IMR-90 (cell line): Measurements from ENCODE around the gene RPS29. TPM values are rescaled to one million over a fixed set of nuclear protein-coding genes. Genes with fewer than 3 reads are reported as not detected.

ENCODE experiments used
- ATAC-seq: fragments of 200-7000 bp; cut with Tn5 transposase; 2 replicates; pipeline ENCODE4 v1.9.1; 2020; ENCODE audit warnings: low read depth, mild to moderate bottlenecking, moderate library complexity
- BruUV-seq: library from RNA; stranded (reverse); fragments of 400-500 nt; replicated peaks from 2 replicates; lab custom pipeline; 2021; lab: Mats Ljungman, UMichigan
- CTCF ChIA-PET: fragments of 300-600 bp; formaldehyde crosslinking; extraction: SDS; loops from one replicate; lab custom pipeline; 2021; ENCODE audit warnings: antibody characterized with exemption; lab: Yijun Ruan, JAX
- POLR2A ChIA-PET: fragments of 300-600 bp; sonication (Branson Sonifier 250); formaldehyde crosslinking; loops from one replicate; lab custom pipeline; 2022; ENCODE audit warnings: antibody characterized with exemption; ENCODE audit not compliant: unreplicated experiment; lab: Charles Lee
- DNase-seq: peaks from one replicate; pipeline ENCODE4 v3.0.0; 2013
- H2AFZ ChIP-seq: replicated peaks from 2 replicates; pipeline ENCODE3; 2013; ENCODE audit warnings: low read length, mild to moderate bottlenecking; ENCODE audit not compliant: poor library complexity
- H2AK5ac ChIP-seq: 2 replicates; pipeline ENCODE4 v1.6.1; 2013; ENCODE audit warnings: low read depth, low read length, inconsistent platforms
- H2AK9ac ChIP-seq: replicated peaks from 2 replicates; pipeline ENCODE3; 2013; ENCODE audit warnings: mild to moderate bottlenecking, low read depth, low read length, moderate library complexity; ENCODE audit not compliant: poor library complexity
- H2BK120ac ChIP-seq: 2 replicates; pipeline ENCODE4 v1.6.1; 2013; ENCODE audit warnings: low read depth, low read length, inconsistent platforms
- H2BK15ac ChIP-seq: 3 replicates; pipeline ENCODE4 v1.6.1; 2013; ENCODE audit warnings: low read depth, low read length, inconsistent platforms
- H2BK20ac ChIP-seq: 2 replicates; pipeline ENCODE4 v1.6.1; 2013; ENCODE audit warnings: low read depth, mild to moderate bottlenecking, inconsistent platforms, low read length, moderate library complexity
- H2BK5ac ChIP-seq: 2 replicates; pipeline ENCODE4 v1.6.1; 2013; ENCODE audit warnings: mild to moderate bottlenecking, low read depth, low read length, inconsistent platforms; ENCODE audit not compliant: poor library complexity, severe bottlenecking
- H3K14ac ChIP-seq: replicated peaks from 2 replicates; pipeline ENCODE4 v1.6.1; 2013; ENCODE audit warnings: low read depth, low read length, inconsistent platforms
- H3K18ac ChIP-seq: 2 replicates; pipeline ENCODE4 v1.6.1; 2013; ENCODE audit warnings: low read depth, low read length, control low read depth
- H3K23ac ChIP-seq: 2 replicates; pipeline ENCODE4 v1.6.1; 2013; ENCODE audit warnings: low read depth, low read length, inconsistent platforms
- H3K27ac ChIP-seq: 2 replicates; pipeline ENCODE4 v1.5.1; 2013; ENCODE audit warnings: mild to moderate bottlenecking, control low read depth, low read length; ENCODE audit not compliant: insufficient read depth
- H3K27me3 ChIP-seq: 2 replicates; pipeline ENCODE4 v1.6.1; 2013; ENCODE audit warnings: low read length; ENCODE audit not compliant: control insufficient read depth, insufficient read depth
- H3K36me3 ChIP-seq: 2 replicates; pipeline ENCODE4 v1.6.1; 2013; ENCODE audit warnings: low read length, mixed read lengths; ENCODE audit not compliant: control insufficient read depth, insufficient read depth
- H3K4ac ChIP-seq: 2 replicates; pipeline ENCODE4 v1.6.1; 2013; ENCODE audit warnings: low read depth, low read length, inconsistent platforms
- H3K4me1 ChIP-seq: 2 replicates; pipeline ENCODE4 v1.6.1; 2013; ENCODE audit warnings: low read length, mixed read lengths; ENCODE audit not compliant: control insufficient read depth, insufficient read depth
- H3K4me2 ChIP-seq: 2 replicates; pipeline ENCODE4 v1.6.1; 2013; ENCODE audit warnings: low read depth, mild to moderate bottlenecking, control low read depth, low read length, moderate library complexity
- H3K4me3 ChIP-seq: 2 replicates; pipeline ENCODE4 v1.5.1; 2013; ENCODE audit warnings: low read depth, mild to moderate bottlenecking, control low read depth, low read length, moderate library complexity; ENCODE audit not compliant: insufficient read depth
- H3K56ac ChIP-seq: 2 replicates; pipeline ENCODE4 v1.6.1; 2013; ENCODE audit warnings: low read length, inconsistent platforms; ENCODE audit not compliant: insufficient read depth; ENCODE audit errors: extremely low read depth
- H3K79me1 ChIP-seq, 2 experiments: 2 replicates each; pipeline ENCODE4 v1.6.1; 2013; ENCODE audit warnings: low read length in 2 of 2, inconsistent platforms in 1 of 2, low read depth in 1 of 2
- H3K9ac ChIP-seq: 2 replicates; pipeline ENCODE4 v1.6.1; 2013; ENCODE audit warnings: low read depth, low read length, control low read depth
- H3K9me1 ChIP-seq: 2 replicates; pipeline ENCODE4 v1.6.1; 2013; ENCODE audit warnings: low read length, inconsistent platforms; ENCODE audit not compliant: insufficient read depth
- H3K9me3 ChIP-seq: 2 replicates; pipeline ENCODE4 v1.6.1; 2013; ENCODE audit warnings: low read length; ENCODE audit not compliant: control insufficient read depth, insufficient read depth
- H4K20me1 ChIP-seq: 2 replicates; pipeline ENCODE4 v1.6.1; 2013; ENCODE audit warnings: low read length, inconsistent platforms; ENCODE audit not compliant: insufficient read depth
- H4K5ac ChIP-seq: 2 replicates; pipeline ENCODE4 v1.6.1; 2013; ENCODE audit warnings: mild to moderate bottlenecking, low read depth, low read length, control low read depth
- H4K8ac ChIP-seq, 2 experiments: 2 replicates each; pipeline ENCODE4 v1.6.1; 2013; ENCODE audit warnings: low read depth in 2 of 2, low read length in 2 of 2, control low read depth in 1 of 2, inconsistent platforms in 1 of 2
- H4K91ac ChIP-seq: 2 replicates; pipeline ENCODE4 v1.6.1; 2013; ENCODE audit warnings: low read depth, low read length, inconsistent platforms; ENCODE audit not compliant: insufficient read depth
- BHLHE40 ChIP-seq: fragments of 150-350 bp; IDR thresholded peaks from 2 replicates; pipeline ENCODE4 v1.6.1; 2016; ENCODE audit warnings: mild to moderate bottlenecking, low read depth, low read length
- CEBPB ChIP-seq: IDR thresholded peaks from 2 replicates; pipeline ENCODE4 v1.6.1; 2012; ENCODE audit warnings: low read depth, low read length, improper control_type of control experiment
- MXI1 ChIP-seq: IDR thresholded peaks from 2 replicates; pipeline ENCODE4 v1.6.1; 2012; ENCODE audit warnings: low read depth, mild to moderate bottlenecking, low read length, moderate library complexity, borderline replicate concordance
- POLR2A ChIP-seq: IDR thresholded peaks from 2 replicates; pipeline ENCODE4 v1.6.1; 2012; ENCODE audit warnings: mild to moderate bottlenecking, low read depth, low read length
- RCOR1 ChIP-seq: IDR thresholded peaks from 2 replicates; pipeline ENCODE4 v1.6.1; 2012; ENCODE audit warnings: mild to moderate bottlenecking, low read length, improper control_type of control experiment; ENCODE audit not compliant: insufficient replicate concordance
- SMC3 ChIP-seq: fragments of 150-350 bp; IDR thresholded peaks from 2 replicates; pipeline ENCODE4 v1.6.1; 2016; ENCODE audit warnings: low read depth, mild to moderate bottlenecking, antibody characterized with exemption, low read length, moderate library complexity
- WGBS, 2 experiments: methylation state at CpG; one replicate each; pipeline versions ENCODE4 v1.1.5 to v1.1.7; 2013; ENCODE audit warnings: missing lambda C conversion rate in 2 of 2; ENCODE audit not compliant: insufficient read length in 1 of 2; ENCODE audit errors: extremely low coverage in 2 of 2; 5-methylcytosine and 5-hydroxymethylcytosine counted together
- dilution Hi-C: fragments of 300-500 bp; cut with HindIII; formaldehyde crosslinking; loops from one replicate; pipeline ENCODE4 v1.14.3; 2018; ENCODE audit warnings: low sequenced_read_pairs; ENCODE audit not compliant: unreplicated experiment
- in situ Hi-C: fragments of 300-500 bp; cut with MboI; formaldehyde crosslinking; loops from 3 replicates; pipeline ENCODE4 v1.14.3; 2019; ENCODE audit warnings: low sequenced_read_pairs, inconsistent platforms, mixed read lengths
- intact Hi-C: fragments of 100-400 bp; cut with micrococcal nuclease; formaldehyde crosslinking; loops from 2 replicates; pipeline ENCODE4 v1.10.0; 2022
- polyA plus RNA-seq, 3 experiments: library from polyadenylated mRNA; depleted of rRNA; stranded (reverse); fragments of >200 nt; gene quantifications; 2 replicates each; pipeline ENCODE4 v1.2.3, GENCODE V29; 2012; ENCODE audit warnings: low replicate concordance in 1 of 3
- total RNA-seq: library from RNA; depleted of rRNA; stranded (reverse); fragments of >200 nt; gene quantifications from 2 replicates; pipeline ENCODE4 v1.2.3, GENCODE V29; 2012
- TF ChIP-seq, protein P1 (sequence below): conservative IDR thresholded peaks from 2 replicates; pipeline ENCODE4 v1.5.1; 2012; ENCODE audit warnings: mild to moderate bottlenecking, low read depth, low read length, improper control_type of control experiment

Gene RPS29
- total and polyA plus RNA-seq, 2 of the 4 experiments (the other 2 are of a cell fraction) = 318 to 10,393 TPM

DNA sequence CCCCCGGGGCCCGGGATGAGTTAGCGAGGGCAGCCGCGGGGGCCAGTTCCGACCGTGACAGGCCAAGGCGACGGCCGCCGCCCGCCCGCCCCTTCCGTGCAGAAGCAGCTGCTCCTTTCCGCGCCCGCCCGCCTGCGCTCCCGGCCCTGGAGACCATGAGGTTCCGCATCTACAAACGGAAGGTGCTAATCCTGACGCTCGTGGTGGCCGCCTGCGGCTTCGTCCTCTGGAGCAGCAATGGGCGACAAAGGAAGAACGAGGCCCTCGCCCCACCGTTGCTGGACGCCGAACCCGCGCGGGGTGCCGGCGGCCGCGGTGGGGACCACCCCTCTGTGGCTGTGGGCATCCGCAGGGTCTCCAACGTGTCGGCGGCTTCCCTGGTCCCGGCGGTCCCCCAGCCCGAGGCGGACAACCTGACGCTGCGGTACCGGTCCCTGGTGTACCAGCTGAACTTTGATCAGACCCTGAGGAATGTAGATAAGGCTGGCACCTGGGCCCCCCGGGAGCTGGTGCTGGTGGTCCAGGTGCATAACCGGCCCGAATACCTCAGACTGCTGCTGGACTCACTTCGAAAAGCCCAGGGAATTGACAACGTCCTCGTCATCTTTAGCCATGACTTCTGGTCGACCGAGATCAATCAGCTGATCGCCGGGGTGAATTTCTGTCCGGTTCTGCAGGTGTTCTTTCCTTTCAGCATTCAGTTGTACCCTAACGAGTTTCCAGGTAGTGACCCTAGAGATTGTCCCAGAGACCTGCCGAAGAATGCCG lies 35.1 kb upstream of the RPS29 start:
- Histone ChIP-seq H3K56ac (no peak overlapping the region), H2AK9ac (peak overlapping the region; percentile 91), H2BK15ac (no peak overlapping the region), H4K91ac (no peak overlapping the region; the same call in 1 of the 2 replicates), H2BK120ac (no peak overlapping the region), H4K5ac (no peak overlapping the region), H2BK20ac (no peak overlapping the region), H3K27me3 (no peaks in the 10 kb centered on the region), H3K23ac (peak overlapping the region; percentile 90), H2AFZ (peak overlapping the region; percentile 89), H3K4me1 (peaks cover 13% of the 10 kb centered on the region), H3K4ac (peak overlapping the region; percentile 85), H3K18ac (no peak overlapping the region), H4K8ac (peak overlapping the region in 1 of 2 experiments; percentile 48; a peak in 1 of 4 replicates), H2BK5ac (peak overlapping the region; percentile 74), H2AK5ac (peak overlapping the region; percentile 71), H3K4me3 (peak overlapping the region; percentile 84), H3K36me3 (peaks cover 11% of the 10 kb centered on the region), H4K20me1 (peaks cover 46% of the 10 kb centered on the region), H3K9ac (peak overlapping the region; percentile 86), H3K9me3 (no peaks in the 10 kb centered on the region), H3K79me1 (peaks cover 4 to 58% of the 10 kb centered on the region in 2 experiments; a peak in 3 of 4 replicates), H3K27ac (peak overlapping the region; percentile 89), H3K9me1 (peaks cover 7% of the 10 kb centered on the region), H3K4me2 (peak overlapping the region; percentile 83), H3K14ac (peak overlapping the region; percentile 81)
- CTCF ChIA-PET = interaction anchor here (0.9 kb wide), 2 partner anchors 10 to 13 kb away, joined by 3 read pairs; no protein-coding TSS in a partner anchor
- TF ChIP-seq POLR2A (no peak), MXI1 (peak; percentile 14; the same call in 1 of the 2 replicates), BHLHE40 (no peak), CEBPB (no peak), SMC3 (no peak), RCOR1 (no peak)
- TF ChIP-seq, protein P1, sequence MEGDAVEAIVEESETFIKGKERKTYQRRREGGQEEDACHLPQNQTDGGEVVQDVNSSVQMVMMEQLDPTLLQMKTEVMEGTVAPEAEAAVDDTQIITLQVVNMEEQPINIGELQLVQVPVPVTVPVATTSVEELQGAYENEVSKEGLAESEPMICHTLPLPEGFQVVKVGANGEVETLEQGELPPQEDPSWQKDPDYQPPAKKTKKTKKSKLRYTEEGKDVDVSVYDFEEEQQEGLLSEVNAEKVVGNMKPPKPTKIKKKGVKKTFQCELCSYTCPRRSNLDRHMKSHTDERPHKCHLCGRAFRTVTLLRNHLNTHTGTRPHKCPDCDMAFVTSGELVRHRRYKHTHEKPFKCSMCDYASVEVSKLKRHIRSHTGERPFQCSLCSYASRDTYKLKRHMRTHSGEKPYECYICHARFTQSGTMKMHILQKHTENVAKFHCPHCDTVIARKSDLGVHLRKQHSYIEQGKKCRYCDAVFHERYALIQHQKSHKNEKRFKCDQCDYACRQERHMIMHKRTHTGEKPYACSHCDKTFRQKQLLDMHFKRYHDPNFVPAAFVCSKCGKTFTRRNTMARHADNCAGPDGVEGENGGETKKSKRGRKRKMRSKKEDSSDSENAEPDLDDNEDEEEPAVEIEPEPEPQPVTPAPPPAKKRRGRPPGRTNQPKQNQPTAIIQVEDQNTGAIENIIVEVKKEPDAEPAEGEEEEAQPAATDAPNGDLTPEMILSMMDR = no peak
- ATAC-seq = peak; percentile 22
- DNase-seq = peak; percentile 28
- intact Hi-C loops (loop anchor here (2.0 kb wide), 1 partner anchor 158 kb away; no protein-coding TSS in a partner anchor), in situ Hi-C loops (no loop called here), dilution Hi-C loops (no loop called here)
- WGBS, 2 experiments = 1% methylated on average over 42 of the region's 65 CpGs; no CpG with 5 or more reads in 1 of the 2 experiments
- POLR2A ChIA-PET = no interaction called here
- no TSS peak for BruUV-seq
